GDM1 (cell line): Measurements from ENCODE around the gene CD151.

Source experiments
- DNase-seq: peaks from one replicate; lab custom pipeline; 2025; lab: John Stamatoyannopoulos, UW

Gene CD151

GRCh38 chr11:843086-843734, 10.5 kb downstream of the CD151 start:
- DNase-seq = no peak

GRCh38 chr11:843818-844692, 11.3 kb downstream of the CD151 start:
- DNase-seq = peak; percentile 45

- peak; percentile 82 for DNase-seq
Measured at GRCh38 chr11:844693-845644, 12.2 kb downstream of the CD151 start.

GRCh38 chr11:845872-846495, 13.2 kb downstream of the CD151 start:
- no peak for DNase-seq

GRCh38 chr11:846496-847098, 13.8 kb downstream of the CD151 start:
- DNase-seq = no peak

- DNase-seq = no peak
Measured at GRCh38 chr11:847876-848275, 15.1 kb downstream of the CD151 start.

- DNase-seq = no peak
Measured at GRCh38 chr11:848380-848931, 15.7 kb downstream of the CD151 start.

GRCh38 chr11:849104-849824, 16.5 kb downstream of the CD151 start:
- no peak for DNase-seq

- no peak for DNase-seq
Measured at GRCh38 chr11:849951-850774, 17.4 kb downstream of the CD151 start.

- DNase-seq = no peak
Measured at GRCh38 chr11:850775-851763, 18.3 kb downstream of the CD151 start.

- no peak for DNase-seq
Measured at GRCh38 chr11:852762-853161, 20.0 kb downstream of the CD151 start.

GRCh38 chr11:853682-854448, 21.1 kb downstream of the CD151 start:
- no peak for DNase-seq

GRCh38 chr11:854601-855329, 22.0 kb downstream of the CD151 start:
- no peak for DNase-seq

GRCh38 chr11:855330-855674, 22.6 kb downstream of the CD151 start:
- DNase-seq = no peak

- no peak for DNase-seq
Measured at GRCh38 chr11:855796-856195, 23.0 kb downstream of the CD151 start.

- DNase-seq = no peak
Measured at GRCh38 chr11:856397-856796, 23.6 kb downstream of the CD151 start.
